HG02943 (cell line): ENCODE data around the gene C3orf85.

Experiments
- ATAC-seq: cut with Tn5 transposase; IDR thresholded peaks from one replicate; pipeline ENCODE4 v1.9.1; 2021; ENCODE audit warnings: mild to moderate bottlenecking, low read depth, moderate library complexity; ENCODE audit not compliant: unreplicated experiment

C3orf85 gene

DNA sequence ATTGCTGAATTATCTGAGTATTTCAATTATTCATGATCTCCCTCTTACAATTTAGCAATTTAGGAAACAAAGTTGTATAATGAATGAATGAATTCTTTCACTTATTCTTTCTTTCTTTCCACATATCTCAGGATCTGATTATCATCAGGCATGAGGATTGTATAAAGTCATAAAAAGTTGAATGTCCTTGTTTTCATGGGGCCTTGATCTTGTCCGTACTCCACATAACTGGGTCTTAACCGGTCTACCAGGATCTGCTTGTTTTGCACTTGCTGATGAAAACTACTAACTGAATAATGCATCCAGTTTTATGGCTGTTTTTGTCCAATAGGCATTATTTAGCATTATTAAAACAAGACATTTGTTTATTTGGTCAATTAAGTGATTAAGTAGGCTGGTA, 12.6 kb downstream of the C3orf85 start:
- no peak for ATAC-seq

DNA sequence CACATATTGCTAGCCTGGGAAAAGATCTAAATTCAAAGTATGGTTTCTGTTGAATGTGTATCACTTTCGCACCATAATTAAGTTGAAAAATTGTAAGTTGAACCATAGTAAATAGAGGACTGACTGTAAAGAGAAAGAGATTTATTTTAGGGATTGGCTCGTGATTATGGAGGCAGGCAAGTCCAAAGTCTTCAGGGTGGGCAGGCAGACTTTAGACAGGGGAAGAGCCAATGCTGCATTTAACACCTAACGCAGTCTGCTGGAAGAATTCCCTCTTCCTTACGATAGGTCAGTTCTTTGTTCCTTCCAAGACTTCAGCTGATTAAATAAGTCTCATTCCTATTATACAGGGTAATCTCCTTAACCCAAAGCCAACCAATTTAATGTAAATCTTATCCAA, 15.8 kb downstream of the C3orf85 start:
- ATAC-seq, result no peak

DNA sequence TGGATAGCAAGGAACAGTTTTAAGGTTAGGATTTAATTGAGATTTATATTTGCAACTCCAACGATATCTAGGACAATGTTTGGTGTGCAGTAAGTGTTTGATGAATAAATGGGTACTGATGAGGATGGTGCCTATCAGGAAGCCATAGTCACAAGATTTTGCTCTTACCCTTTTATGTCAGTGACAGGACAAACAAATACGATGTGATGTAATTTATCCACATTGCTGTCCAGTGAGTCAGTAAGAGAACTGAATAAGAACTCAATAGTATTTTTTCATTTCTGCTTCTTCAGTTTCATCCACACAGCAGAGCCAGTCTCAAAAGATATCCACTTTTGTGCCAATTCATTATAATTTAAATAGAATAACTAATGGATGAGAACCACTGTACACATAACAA, 18.5 kb downstream of the C3orf85 start:
- no peak for ATAC-seq

DNA sequence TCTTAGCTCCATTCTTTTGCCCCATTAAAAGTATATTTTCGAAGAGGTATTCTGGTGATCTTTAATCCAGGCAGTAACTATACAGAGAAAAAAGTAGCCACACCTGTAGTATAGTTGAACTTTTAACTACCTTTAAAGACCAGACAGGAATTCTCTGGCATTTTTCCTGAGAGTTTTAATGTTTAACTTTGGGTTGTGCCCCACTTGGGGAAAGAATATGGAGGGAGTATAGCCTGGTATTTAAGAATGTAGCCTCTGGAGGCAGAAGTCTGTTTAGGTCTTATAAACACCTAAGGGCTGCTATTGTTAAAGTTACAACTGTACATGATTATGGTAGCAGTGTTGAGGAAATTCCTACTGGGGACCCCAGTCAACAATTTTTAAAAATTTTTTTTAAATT, 19.3 kb downstream of the C3orf85 start:
- ATAC-seq, result no peak

DNA sequence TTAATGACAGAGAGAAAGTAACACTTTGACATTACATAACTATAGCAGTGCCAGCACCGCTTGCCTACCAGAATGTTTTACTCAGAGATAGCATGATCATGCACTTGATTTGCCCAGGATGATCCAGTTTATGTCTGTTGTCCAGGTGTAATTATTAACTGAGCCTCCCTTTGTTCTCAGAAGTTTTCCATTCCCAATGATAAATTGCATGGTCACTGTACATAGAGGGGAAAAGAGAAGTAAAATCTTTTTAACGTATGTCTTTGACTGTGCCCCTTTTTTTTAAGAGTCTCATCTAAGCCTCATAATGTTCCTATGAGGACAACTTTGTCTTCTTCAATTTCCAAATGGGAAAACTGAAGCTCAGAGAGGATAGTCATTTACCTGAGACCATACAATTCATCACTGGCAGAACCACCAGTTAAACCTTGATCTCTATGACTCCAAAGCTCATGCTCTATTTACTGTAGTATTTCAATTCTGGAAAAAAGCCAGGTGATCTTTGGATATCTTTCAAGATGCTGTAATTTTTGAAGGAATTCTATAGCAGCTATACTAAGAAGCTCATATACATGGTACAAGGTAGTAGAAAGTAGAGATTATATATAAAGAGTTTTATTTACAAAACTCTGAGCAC, 25.1 kb downstream of the C3orf85 start:
- ATAC-seq, result no peak

DNA sequence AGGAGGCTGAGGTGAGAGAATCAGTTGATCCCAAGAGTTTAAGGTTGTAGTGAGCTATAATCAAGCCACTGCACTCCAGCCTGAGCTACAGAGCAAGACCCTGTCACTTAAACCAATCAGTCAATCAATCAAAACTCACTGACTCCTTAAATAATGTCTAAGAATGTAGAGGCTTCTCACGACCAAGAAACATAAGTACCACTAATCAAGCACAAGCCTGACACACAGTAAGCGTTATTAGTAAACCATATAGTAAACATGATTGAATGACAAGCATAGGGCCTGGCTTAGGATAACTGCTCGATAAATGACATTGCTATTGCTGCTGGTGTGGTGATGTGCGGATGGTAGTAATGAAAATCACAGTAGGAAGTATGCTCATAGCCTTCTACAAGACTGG, 29.4 kb downstream of the C3orf85 start:
- no peak for ATAC-seq

DNA sequence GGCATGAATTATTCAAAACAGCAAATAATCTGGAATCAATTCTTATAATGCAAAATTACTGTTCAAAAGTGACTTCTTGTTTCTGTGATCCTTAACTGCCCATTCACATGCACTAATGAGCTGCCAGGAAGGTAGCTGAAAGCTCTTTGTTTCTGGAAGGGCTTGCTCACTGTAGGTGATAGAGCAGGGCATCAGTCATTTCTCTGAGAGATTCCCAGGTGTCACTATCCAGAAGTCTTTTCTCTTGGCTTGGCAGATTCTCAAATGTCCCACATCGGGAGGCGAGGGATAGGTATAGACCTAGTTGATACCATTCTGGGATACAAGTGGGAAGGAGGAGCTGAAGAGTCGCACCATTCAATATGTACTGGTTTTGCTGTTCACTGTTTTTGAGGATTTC, 35.0 kb downstream of the C3orf85 start:
- no peak for ATAC-seq

DNA sequence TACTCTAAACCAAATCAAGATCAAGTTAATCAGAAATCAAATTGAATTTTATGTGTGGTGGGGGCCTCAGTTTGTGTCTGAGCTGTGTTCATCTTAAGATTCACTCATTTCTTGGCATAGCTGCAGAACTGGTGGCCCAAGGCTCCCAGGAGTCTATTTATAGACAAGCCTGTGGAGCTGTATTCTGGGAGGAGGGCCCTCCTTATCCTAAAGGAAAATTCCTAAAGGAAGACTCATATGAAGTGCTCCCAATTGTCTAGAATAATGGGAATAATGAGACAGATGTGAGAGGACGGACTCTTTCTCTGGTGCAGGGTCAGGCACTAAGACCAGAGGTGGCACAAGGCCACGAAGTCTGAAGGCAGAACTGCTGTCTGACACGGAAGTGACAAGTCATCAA, 38.9 kb downstream of the C3orf85 start:
- no peak for ATAC-seq

DNA sequence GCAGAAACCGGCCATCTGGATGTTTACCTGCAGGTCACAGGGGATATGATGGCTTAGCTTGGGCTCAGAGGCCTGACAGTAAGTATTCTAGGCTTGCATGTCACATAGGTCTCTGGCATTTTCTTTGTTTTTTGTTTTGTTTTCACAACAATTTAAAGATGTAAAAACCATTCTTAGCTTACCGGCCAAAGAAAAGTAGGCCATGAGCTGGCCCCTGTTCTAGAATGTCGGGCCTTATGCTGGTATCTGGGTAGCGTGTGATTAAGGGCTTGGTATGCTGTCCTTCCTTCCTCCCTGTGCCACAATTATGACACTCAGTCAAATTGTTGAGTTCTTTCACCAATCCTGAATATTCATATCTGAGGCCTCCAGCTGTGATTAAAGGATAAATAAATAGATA, 40.2 kb downstream of the C3orf85 start:
- ATAC-seq, result no peak

DNA sequence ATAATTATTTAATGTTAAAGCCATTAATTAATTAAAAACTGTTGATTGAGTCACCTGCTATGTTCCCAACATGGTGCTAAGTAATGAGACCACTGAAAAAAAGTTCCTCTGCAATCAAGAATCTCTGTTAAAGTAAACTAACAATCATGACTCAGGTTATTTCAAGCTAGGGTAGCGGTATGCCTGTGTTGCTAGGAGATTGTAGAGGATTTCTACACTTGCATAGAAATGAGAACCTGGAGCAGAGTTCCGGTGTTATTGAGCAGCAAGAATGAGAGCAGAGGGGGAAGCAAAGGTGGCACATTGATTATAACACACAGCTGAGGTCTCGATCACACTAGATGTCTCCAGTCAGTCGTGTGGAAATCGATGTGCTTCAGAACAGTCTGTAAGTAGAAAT, 41.4 kb downstream of the C3orf85 start:
- ATAC-seq, result no peak

DNA sequence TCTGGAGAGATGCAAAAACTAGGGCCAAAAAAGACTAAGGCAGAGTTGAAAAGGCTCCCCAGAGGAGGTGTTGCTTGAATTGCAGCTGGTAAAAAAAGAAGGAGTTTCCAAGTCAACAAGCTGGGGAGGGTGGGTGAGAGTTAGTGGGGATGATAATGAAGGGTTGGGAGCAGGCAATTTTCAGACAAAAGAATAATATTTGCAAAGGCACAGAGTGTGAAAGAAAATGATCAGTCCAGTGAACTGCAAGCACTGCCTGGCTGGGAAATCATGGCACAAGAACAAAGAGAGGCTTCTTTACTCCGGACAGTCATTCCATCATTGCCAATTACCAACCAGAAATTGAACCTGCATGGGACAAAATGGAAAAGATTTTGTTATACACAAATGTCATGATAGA, 42.2 kb downstream of the C3orf85 start:
- no peak for ATAC-seq

DNA sequence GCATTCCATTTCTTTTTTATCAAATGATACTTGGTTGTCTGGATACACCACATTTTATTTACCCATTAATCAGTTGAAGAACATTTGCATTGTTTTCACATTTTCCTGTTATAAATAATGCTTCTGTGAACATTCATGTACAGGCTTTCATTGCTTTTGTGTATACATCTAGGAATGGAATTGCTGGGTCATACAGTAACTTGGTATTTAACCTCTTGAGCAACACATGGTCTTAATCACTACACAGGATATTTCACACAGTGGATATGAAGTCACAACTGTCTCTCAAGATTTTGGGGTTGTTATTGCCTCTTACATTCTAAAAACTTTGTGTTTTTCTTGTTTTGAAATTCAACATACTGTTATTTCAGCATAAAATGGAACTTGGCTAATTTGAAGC, 48.2 kb downstream of the C3orf85 start:
- no peak for ATAC-seq

DNA sequence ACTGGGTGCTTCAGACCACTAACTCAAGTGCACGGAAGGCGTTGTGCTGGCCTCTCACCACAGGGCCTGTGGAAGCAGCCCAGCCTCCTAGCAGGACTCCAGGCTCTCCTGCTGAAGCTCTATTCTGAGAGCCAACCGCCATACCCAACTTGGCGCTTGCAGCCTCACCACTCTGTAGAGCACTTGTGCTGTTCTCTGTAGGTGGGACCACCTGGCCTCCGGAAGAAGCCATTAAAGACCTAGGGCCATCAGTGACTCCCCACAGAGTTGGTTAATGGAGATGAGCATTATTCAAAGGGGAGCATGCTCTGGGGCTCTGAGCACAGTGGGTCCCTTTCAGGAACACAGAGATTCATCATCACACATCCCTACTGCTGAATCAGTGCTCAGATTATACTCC, 50.9 kb downstream of the C3orf85 start:
- no peak for ATAC-seq

DNA sequence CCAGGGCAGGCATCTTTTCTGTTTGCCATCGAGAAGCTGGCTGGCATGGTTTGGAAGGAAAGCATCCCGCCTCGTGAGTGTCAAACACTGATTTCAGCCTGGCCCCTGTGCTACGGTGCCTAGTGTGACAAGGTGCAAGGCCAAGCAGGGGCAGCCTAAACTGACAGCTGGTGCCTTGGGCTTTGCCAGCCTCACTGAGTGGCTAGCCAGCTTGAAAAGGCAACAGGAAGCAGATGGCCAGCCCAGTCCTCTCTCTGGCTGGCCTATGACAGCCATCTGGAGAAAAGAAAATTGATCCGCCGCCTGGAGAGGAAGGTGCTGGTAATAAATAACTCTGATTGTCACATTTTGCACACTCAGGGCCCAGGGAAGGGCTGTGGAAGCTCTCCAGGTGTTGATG, 52.2 kb downstream of the C3orf85 start:
- ATAC-seq, result no peak

DNA sequence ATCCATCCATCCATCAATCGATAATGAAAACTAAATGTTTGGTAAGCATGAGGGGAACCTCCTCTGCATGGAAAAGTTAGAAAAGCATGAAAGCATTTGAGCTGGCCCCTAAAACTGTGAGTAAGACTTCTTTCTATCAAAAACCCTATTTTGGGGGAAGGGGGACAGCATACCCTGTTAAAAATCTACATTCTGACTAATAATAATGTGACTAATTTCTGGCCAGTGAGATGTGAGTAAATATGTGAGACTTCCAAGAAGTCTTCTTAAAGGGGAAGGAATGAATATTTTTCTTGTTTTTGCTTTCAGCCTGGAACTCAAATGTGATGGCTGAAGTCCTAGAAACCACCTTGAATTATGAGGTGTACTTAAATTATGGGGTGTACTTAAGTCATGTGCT, 54.9 kb downstream of the C3orf85 start:
- no peak for ATAC-seq

DNA sequence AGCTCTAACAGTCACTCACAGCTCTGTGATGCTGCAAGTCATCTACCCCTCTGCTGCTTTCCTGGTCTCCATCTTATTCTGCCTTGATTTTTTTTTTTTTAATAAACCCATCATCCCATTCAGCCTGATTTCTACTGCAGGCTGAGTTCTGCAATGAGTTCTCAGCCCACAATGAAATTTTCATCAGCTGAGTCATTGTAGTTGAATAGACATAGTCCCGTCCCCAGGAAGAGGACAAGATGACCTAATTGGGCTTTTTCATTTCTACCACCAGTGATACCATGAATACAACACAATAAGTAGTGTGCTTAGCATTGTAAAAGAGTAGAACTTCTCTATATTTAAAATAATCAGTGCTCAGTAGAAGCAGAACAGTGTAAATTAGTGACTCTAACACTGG, 59.3 kb downstream of the C3orf85 start:
- ATAC-seq, result no peak
